Stimulated activated naive CD4-positive, alpha-beta T cell (primary cell): ENCODE results near the gene ROPN1.
"Not testable (repeated sequence)": the region's sequence is repeated elsewhere in the genome, so short reads cannot be mapped to it uniquely, and the experiment has no call there.

ENCODE experiments used
- DNase-seq, 6 experiments: peaks; one replicate each; lab custom pipeline; 2025; lab: John Stamatoyannopoulos, UW

ROPN1 gene

DNA sequence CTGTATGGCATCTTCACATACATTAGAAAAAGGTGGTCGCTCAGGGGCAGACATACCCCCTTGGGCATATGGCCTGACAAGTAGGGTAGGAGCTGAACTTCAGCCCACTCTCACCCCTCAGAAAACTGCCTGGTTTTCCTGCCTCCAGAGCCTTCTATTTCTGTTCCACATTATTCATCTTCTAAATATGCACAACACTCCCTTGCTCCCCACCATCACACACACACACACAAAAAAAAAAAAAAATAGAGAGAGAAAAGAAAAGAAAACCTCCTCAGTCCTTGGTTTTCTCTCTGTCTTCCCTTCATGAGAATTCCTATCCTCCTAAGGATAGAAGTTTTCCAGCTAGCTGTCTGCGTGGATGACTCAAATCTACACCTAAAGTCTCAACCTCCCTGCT is 5.6 kb upstream of the ROPN1 start:
- no peak for DNase-seq

DNA sequence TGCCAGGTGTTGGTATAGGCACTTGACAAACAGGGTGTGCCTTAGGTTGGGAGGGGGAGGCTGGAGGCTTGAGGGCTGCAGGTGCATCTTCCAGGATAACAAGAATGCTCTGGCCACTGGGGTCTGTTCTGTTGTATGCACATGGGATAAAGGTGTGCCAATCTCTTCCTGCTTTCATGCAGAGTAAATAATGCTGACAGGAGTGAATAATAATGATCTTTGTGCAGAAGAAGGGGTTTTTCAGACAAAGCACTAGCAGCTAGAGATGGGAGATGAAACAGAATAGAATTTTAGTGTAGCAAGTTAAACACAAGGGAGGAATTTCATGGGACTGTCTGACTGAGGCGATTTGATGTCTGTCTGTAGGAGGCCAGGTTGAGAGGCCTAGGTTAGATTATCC is 1.9 kb upstream of the ROPN1 start:
- DNase-seq, result no peak

DNA sequence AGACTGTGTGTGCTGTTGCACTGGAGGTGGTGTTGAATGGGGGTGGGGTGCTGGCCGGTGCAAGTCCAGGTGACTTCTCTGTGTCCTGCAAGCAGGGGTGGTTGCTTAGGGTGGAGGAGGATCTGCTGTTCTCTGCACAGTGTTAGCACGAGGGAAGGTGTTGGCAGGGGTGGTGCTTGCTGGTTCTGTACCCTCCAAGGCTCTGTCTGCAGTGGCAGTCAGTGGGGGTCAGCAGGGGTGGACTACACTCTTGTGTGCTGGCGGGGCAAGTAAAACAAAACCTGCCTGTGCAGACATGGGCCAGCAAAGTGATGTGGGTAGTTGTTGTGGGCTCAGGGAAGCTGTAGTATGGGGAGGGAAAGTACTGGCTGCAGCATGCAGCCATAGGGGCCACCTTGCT is 5.5 kb downstream of the ROPN1 start:
- DNase-seq, result no peak

DNA sequence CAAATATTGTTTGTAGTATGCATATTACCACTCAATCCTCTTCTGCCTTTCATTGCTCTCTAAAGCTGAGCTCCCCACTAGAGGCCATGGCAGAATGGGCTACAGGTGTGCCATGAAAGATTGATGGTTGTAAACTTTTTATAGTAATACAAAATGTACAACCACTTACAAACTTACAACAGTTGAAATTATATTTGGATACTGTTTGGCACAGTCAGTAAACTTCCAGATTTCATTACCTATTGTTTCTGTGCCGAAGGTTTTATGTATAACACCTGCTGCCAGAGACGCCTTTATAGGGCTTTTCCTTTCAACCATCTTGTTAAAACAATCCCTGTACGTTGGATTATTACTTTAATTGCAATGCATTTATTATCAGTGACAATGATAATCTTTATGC is 7.0 kb downstream of the ROPN1 start:
- DNase-seq, result no peak

DNA sequence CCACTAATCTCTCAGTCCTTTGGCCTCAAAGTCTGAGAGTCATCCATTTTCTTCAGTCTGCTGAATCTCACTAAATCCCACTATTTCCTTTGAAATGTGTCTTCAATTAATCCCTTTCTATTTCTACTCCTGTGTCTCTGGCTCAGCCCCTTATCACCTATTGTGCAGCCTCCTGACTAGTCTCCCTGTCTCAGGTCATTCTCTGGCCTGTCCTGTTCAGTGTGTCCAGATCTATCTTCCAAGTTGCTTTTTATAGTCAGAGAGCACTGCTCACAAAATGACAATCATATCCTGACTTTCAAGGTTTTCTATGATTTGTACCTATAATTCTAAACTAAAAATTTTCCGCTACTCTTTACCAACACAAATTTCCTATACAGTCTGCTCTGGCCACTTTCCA is 7.6 kb downstream of the ROPN1 start:
- DNase-seq, result no peak

DNA sequence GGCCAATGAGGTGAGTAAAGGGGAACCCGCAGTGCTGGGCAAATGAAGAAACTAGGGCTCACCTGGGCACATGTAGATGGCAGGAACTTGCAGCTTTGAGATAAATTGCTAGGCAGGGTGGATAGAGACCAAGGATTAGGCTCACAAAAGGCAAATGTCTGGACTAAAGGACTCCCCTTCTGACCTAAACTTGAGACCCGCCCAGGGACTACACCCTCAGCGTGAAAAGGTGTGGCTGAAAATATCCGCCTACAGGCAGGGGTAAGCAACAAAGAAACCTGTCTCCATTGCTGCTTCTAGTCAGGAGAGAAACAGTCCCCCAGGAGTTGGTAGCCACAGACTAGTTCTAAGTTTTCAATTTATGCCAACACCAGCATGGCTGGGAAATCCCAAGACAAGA is 10.6 kb downstream of the ROPN1 start:
- DNase-seq, result not testable (repeated sequence)

DNA sequence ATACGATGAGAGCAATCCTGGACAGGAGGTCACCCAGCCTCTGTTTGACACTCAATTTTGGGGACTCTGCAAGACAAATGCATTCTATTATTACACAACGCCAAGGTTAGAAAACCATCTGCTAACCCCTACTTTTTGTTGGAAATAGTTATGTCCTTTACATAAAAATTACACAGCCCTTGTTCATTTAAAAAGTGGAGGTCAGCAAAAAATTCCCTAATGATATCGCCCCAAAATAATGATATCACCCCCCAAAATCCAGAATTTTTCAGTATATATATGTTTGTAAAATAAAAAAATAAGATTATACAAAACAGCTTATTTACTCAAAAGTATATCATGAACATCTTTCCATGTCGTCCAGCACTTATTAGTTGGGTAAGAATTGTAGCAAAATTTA is 11.4 kb downstream of the ROPN1 start:
- no peak for DNase-seq

DNA sequence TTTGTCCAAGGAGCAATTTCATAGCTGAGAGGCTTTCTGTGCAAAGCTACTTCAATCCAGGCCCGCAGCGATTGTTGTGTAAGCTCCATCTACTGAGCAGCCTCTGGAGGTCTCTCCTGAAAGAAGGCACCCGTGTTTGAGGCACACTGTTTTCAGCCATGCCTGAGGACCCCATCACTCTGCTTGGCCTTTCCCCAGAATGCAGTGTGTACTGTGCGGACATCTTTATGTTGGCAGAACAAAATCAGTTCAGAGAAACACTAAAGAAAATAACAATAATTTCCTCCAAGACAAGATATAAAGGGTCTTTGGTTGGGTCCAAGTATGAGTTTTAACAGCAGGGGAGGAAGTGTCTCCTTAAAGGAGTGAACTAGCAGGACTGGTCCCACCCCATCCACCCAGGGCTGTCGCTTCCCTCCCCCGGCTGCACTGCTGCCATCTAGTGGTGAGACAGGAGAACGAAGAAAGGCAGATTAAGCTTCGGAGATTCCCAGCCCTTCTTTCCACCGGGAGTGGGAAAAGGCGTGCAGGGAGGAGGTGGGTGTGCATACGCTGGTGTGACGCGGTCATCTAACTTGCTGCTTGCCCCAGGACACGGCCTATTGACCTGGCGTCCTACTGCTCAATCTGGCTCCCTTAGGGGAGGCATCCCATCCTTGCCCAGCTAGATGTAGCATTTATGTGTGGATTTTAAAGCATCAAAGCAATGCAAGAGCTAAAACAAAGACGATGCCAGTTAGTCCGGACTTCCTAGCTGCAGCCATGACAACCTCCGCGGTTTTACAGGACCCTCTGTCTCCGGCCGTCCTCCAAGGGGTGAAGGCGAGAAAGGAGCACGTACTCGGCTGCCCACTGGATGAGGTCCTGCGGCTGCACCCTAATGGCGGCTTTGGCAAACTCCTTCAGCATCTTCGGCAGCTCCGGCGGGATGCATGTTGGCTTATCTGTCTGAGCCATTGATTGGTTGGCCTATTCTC is 12.1 kb downstream of the ROPN1 start:
- peak in 5 of 6 experiments; percentile 1 to 28 (median 7) for DNase-seq

DNA sequence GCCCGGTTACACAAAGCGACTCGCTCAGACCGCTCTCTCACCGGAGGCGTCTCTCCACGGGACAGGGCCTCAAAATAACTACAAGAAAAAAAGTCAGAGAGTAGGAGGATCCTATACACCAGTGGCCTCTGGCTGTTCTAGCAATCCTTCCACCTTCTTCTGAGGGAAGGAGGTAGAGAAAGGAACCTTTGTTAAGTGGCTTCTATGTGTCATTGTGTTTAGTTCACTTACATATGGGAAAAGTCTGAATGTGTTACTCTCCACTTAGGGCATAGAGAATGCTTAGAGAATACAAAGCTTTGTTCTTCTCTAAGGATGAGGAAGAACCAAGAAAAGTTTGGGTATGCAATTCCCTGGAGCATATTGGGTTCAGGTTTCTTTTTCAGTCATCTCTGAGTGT is 15.0 kb downstream of the ROPN1 start:
- DNase-seq, result not testable (repeated sequence)

DNA sequence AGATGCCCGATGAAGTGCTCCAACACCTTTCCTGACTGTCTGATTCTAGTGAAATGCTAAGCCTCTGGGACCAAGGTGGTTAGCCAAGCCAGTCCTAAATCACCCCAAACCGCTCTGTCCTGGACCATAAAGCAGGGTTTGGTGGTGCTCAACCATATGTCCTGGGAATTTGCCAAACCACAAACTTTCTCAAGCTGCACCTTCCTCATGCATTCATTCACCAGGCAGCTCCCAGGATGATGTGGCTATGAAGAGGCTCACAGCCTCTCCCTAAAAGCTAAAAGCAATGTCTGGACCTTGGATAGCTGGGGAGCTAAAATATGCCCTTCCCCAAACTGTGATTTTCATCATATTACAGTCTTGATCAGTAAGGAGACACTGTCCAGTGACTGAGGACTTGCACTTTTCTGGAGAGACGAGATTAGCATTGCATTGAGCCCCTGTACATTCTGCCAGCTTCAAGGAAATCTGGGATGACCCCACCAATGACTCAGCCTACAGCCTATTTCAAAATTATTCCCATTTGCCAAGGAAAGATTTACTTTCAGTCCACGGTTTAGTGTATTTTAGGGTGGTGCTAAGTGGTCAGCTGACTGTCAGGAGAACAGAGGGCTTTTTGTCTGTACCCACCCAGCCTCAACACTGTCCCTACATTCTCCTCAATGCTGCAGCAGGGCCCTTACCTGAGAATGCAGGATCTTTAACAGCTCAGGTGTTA is 15.6 kb downstream of the ROPN1 start:
- not testable (repeated sequence) for DNase-seq

DNA sequence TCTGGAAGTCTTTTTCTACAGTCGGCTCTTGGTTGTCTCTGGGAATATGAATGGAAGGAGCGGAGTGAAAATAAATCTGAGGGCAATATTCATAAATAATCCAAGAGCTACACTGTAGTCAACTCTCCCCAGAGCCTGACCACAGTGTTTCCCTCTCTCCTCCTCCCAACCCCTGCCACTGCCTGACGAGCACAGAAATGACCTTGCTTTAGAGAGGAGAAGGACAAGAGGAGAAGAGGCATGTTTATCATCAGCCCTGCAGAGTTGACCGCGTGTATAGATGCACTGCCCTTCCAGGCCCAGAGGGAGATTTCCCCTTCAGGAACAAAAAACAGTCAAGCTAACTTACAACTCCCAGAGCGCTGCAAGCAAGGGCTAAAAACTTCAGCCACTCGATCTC is 16.9 kb downstream of the ROPN1 start:
- DNase-seq, result not testable (repeated sequence)

DNA sequence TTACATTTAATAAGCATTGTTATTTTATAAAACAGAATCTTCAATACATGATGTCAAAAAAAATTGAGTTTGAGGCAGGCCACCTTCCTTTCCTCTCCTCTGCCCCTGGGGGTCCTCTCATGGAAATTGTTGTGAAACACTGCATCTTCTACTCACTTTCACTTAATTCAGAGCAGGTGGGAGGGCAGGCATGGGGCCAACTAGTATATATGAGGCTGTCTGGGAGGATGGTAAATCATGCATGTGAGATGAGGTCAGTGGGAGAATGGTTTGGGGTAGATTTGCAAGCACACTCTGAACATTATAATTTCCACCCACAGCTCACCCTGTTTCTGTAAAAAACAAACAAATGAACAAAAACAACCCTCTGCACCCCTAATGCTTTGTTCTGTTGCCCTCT is 20.5 kb downstream of the ROPN1 start:
- no peak for DNase-seq

DNA sequence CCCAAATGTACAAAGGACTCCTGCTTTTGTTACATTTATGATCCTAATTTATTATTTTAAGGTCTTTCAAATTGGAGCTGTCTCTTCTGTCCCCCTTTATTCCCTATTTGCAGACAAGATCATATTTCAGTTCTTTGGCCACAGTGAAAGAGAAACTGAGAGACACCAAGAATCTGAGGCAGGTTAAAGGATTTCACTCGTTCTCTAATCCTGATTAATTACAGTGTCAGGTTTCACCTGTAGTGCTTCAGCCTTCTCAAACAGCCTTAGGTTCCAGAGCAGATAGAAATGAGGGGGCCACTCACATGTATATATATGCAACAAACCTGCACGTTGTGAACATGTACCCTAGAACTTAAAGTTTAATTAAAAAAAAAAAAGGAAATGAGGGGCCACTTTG is 24.7 kb downstream of the ROPN1 start:
- DNase-seq, result not testable (repeated sequence)

DNA sequence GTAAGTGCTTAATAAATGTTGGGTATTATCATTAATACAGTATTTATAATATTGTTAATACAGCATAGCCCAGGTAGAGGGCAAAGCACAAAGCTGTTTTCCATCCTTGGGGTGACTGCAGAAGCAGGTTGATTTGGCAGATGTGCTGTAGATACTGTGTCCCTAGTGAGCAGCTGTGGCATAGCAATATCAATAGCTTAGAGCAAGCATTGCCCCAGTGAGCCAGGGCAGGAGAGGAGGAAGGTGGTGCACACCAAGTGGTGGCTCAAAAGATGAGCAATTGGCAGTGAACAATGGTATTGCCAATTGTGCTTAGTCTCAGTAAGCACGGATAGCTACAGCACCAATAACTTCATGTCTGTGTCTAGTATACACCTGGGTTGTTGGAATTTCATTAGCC is 25.1 kb downstream of the ROPN1 start:
- DNase-seq, result not testable (repeated sequence)

DNA sequence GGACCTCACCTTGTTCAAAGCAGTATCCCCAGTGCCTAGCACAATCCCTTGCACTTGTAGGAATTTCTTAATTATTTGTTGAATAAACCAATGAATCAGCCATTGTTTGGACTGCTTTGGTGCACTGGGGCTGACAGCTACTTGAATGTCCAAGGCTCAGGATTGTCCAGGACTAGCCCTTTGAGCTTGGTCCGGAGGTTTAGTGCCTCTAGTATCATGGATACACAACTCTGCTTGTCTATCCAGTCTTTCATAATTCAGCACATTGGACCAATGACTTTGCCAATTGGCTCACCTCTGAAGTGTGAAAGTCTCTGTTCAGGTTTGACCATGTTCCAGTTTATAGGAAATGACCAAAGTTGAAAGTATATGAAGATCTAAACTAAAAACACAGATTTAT is 27.1 kb downstream of the ROPN1 start:
- DNase-seq, result not testable (repeated sequence)

DNA sequence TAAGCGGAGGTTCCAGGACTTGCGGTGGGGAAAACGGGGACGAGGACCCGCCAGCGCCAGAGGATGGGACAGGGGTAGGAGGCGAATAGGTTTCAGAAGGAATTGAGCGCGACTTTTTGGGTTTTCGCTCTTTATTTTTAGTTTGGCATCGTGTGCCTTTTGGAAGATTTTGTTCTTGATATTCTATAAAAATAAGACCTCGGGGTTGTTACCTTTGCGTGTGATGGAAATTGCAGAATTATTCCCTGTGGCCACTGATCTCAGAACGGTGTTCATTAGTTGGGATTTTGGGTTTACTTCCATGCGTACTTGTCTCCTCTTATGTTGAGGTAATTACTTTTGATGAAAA is 30.4 kb downstream of the ROPN1 start:
- DNase-seq, result no peak

DNA sequence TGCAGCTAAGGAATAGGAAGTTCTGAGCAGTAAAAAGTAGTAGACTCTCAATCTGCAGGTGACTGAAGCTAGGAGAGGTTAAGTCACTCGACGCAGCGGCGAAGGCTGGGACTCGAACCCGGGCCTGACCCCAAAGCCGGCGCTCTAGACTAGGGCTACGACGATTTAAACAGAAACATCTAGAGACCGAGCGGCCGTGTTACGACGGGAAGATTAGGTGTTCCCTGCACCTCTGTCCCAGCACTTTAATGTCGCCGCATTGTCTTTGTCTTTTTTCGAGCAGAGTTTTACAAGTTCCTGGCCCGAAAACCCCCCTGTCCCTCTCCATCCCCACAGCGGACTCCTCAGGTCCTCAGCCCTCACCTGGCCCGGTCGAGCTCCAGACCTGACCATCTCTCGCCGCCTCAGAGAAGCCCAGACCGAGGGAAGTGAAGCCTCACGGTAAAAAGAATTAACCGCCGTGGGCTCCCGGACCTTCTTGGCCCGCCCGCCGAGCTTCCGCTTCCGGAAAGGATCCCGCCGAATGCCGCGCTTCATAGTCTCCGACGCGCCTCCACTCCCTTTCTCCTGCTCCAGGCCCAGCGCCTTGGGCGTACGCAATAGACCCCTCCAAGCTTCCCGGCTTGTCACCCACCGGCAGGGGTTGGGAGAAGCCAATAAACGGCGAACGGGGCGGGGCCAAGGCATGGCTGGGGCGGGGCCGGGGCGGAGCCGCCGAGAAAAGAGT is 31.0 kb downstream of the ROPN1 start, which contains the start of gene CCDC14:
CCDC14 (minus strand) TSS at position 449 of the 727 bp plus-strand sequence; CDS start at position 393, 56 bp downstream.
- peak; percentile 29 to 74 (median 66) for DNase-seq

DNA sequence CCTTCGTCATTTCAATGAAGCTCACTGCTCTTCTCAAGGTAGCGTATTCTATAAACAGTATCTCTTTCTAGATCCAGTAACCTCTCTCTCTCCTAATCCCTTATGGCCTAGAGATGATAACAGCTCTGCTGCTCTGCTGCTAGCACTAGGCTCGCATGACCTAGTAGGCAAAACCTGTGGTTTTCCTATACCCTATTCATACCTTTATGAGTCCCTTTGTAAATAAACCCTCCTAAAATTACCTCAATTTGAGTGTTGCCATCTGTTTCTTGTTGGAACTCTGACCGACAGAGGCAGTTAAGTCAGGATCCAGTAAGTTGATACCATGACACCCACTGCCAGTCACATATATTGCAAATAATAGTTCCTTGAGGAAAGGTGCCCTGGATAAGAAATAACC is 38.2 kb downstream of the ROPN1 start:
- no peak for DNase-seq

DNA sequence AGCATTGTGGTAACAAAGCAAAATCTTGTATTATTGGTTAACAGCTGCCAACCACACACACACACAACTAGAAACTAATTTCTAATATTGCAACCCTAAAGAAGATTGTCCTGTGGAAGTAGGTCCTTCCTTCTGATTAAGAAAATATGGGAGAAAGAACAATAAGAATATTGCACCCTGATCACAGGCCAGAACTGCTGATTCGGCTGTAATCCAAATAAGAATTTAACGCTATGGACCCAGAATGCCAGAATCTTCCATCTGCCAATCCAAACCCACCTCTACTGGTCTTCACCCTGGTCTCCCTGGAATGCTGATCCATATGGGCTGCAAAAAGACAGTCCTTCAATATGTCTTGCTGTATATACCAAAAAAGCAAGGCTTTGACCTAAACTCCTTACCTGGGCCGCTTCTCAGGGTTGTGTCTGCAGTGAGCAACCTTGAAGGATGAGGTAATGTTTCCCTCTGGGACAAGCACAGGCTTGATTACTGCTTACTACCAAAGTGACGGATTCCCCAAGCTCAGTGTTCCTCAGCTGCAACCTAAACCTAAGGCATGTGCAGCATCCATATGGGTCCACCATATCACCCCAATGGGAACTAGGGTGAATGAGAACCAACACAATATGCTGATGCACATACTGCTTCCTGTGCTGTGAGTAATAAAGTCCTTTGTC is 38.9 kb downstream of the ROPN1 start:
- DNase-seq, result no peak

DNA sequence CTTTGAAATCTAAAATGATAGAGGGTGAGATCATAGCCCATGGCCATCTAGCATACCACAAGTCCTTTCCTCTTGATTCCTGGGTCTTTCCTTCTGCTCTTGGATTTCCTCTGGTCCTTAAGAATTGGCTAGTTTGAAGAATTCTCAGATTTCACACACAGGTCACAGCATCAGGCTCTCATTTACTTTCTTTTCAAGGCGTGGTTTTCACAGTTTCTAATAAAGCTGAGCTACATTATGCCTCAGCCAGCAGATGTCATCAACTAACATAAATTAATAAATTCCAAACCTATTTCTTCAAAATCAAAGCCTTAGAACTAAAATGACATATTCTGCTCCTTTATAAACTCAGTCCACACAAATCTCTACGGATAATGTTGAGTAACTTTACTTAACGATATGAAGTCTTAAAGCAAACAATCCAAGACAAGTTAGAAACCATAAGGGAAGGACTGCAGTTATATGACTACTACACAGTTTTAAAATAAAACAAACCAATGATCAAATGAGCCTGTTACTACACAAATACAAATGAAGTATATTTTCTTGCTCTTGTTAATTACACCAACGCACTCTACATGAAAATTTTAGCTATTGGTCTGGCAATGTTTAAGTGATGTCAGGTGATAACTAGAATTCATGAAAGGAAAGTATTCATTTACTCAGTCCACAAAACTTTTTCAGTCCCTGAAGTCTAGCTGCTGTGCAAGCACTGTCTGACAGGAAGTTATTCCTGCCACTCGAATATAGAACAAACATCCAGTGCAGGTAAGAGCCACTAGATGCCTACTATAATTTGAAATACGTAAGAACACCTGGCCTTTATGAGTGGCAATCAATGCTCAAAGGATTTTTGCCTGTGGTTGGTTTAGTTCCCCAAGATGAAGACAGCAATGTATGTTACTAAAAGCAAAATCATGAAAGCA is 40.1 kb downstream of the ROPN1 start:
- DNase-seq, result no peak

DNA sequence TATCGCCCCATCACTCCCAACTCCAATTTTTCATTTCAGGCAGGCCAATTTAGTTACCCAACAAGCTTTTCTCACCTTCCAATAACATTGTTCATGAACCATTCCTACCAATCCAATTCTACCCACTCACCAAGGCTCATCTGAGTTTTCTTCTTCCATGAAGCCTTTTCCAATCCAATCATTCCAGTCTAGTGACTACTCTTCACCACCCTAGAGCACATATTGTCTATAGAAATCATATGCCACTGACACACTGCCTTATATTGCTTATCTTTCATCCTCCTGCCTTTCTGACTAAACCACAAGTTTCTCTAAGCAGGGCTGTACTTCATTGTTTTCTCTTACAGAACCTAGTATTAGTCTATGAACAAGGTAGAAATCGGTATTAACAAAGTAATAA is 42.3 kb downstream of the ROPN1 start:
- DNase-seq, result no peak
